ENCODE results near the gene PHACTR1. TPM values are rescaled to one million over a fixed set of nuclear protein-coding genes. Genes with fewer than 3 reads are reported as not detected.

Gene PHACTR1
- total and polyA plus RNA-seq, 9 of the 15 experiments (the other 6 are each of a cell fraction or from before 2014, with no cell fraction given): 11.5 to 32.6 (median 22.0) TPM

GRCh38 chr6:13260101-13260598 lies 543.6 kb downstream of the PHACTR1 start (continued):
- no peak for TF ChIP-seq ZBTB40 (IDR thresholded peaks at IDR 0.05)
- TF ChIP-seq ZBTB40 (CRISPR knock-in tag; IDR thresholded peaks at IDR 0.05): no peak
- TF ChIP-seq ARHGAP35 (IDR thresholded peaks at IDR 0.05; ENCODE audit: partially characterized antibody): no peak
- no peak for TF ChIP-seq ZBTB49 (CRISPR knock-in tag; IDR thresholded peaks at IDR 0.05; ENCODE audit: borderline replicate concordance)
- TF ChIP-seq YY1 (IDR thresholded peaks at IDR 0.05; ENCODE audit: borderline replicate concordance in 1 of 3, control insufficient read depth in 1 of 3, extremely low read depth in 1 of 3, insufficient read depth in 3 of 3, insufficient read length in 1 of 3, insufficient replicate concordance in 2 of 3, low read depth in 1 of 3, low read length in 2 of 3): no peak
- TF ChIP-seq CREM (IDR thresholded peaks at IDR 0.05; ENCODE audit: low read depth): no peak
- TF ChIP-seq HNRNPUL1 (IDR thresholded peaks at IDR 0.05; ENCODE audit: low read length): no peak
